Cardiac fibroblast (primary cell): ENCODE measurements around the gene NHSL2.
A peak's percentile ranks its signal among the peaks of the same experiment; 100 is the strongest.

Experiments
- DNase-seq, 2 donors: peaks; one replicate each; pipeline versions ENCODE4 v3.0.0 to v3.0.0-alpha.2; 2010; ENCODE audit warnings: low read depth in 2 of 2
- H3K4me3 ChIP-seq, 2 donors: replicated peaks in 1 of 2; 1 replicate in 1 of 2; 2 replicates in 1 of 2; pipeline ENCODE4 v1.5.1; 2011; ENCODE audit warnings: low read depth in 2 of 2, low read length in 2 of 2, mild to moderate bottlenecking in 2 of 2, moderate library complexity in 1 of 2
- TF ChIP-seq, protein P1 (sequence below): IDR thresholded peaks from one replicate; pipeline ENCODE4 v1.5.1; 2011; ENCODE audit warnings: low read depth, mild to moderate bottlenecking, low read length, inconsistent platforms

NHSL2 gene

DNA sequence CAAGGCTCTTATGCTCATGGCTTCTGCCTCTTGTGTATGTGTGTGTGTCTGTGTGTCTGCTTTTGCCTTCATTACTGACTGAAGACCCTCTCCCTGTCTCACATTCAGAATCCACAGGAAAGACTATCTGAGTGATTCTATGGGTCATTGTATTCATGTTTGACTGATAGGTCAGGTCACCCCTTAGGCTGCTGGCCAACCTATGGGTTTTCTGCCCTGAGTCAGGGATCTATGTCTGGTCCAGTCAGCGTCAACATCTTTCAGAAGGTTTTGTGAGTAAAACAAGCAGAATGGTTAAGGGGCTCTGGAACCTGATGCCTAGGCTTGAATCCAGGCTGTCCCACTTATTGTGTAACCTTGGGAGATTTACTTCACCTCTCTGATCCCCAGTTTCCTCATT, 30.5 kb downstream of the NHSL2 start:
- TF ChIP-seq, protein P1, sequence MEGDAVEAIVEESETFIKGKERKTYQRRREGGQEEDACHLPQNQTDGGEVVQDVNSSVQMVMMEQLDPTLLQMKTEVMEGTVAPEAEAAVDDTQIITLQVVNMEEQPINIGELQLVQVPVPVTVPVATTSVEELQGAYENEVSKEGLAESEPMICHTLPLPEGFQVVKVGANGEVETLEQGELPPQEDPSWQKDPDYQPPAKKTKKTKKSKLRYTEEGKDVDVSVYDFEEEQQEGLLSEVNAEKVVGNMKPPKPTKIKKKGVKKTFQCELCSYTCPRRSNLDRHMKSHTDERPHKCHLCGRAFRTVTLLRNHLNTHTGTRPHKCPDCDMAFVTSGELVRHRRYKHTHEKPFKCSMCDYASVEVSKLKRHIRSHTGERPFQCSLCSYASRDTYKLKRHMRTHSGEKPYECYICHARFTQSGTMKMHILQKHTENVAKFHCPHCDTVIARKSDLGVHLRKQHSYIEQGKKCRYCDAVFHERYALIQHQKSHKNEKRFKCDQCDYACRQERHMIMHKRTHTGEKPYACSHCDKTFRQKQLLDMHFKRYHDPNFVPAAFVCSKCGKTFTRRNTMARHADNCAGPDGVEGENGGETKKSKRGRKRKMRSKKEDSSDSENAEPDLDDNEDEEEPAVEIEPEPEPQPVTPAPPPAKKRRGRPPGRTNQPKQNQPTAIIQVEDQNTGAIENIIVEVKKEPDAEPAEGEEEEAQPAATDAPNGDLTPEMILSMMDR: no peak
- no peak for DNase-seq

DNA sequence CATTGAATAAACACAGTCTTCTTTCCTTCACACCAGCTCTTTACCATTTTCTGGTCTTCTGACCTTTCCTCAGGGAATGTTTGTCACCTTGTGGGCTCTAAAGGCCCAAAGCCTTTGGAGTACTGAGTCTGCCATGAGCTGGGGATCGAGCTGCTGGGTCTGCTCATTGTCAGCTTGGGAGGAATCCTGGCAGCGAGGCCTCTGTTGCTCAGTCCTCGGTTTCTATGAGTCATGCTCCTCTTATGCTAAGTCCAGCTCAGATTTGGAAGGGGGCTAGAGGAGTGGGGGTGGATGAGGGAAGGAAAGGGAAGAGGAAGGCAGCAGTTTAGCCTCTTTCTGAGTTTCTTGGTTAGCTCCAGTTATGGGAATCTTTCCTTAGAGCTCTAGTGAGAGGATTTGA, 31.1 kb downstream of the NHSL2 start:
- H3K4me3 ChIP-seq: no peak overlapping the region
- peak; percentile 59 to 76 for DNase-seq
- TF ChIP-seq, protein P1: no peak

More for the DNA sequence above, 30.5 kb downstream of the NHSL2 start:
- H3K4me3 ChIP-seq: no peak overlapping the region

DNA sequence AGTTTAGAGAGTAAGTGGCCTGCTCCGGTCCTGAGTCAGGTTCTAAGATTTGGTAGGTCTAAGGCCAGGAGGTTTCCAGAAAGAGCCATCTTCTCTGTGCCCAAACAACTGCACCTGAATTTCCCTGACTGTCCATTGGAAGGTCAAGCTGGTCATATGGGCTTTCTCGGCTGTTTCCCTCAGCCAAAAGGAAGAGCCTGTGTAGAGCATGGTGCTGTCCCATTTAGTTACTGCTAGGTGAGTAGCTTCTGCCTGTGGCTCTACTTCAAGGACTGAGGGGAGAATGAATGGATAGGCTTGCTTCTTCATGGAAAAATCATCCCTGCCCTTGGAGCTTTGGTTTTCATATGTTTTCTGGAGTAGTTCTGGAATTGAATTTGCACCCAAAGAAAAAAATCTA, 33.7 kb downstream of the NHSL2 start:
- no peak overlapping the region for H3K4me3 ChIP-seq
- DNase-seq: no peak
- TF ChIP-seq, protein P1: no peak

DNA sequence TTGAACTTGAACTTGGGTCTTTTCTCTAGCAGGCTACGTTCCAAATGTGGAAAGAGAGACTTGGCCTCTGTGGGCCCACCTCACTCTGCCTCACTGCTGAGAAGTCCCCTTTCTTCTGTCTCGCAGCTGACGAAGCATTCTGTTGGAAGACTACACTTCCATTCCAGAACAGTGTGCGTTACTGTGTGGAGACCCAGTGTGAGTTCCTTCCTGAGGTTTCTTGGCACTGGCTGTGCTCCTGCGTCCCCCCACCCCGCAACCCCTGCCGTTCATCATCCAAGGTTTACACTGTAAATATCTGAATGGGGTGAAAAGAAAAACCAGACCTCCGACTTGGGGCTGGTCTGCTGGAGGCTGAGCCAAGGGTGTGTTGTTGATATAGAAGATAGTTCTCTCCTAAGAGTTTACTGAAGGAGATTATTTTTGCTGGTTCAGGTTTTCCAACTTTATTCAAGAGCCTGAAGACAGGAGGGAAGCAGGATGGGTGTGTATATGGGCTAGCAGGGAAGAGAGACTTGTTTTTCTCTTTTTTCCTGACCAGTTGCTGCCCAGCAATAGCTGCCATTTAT, 34.7 kb downstream of the NHSL2 start:
- no peak overlapping the region for H3K4me3 ChIP-seq
- no peak for DNase-seq
- TF ChIP-seq, protein P1: no peak

DNA sequence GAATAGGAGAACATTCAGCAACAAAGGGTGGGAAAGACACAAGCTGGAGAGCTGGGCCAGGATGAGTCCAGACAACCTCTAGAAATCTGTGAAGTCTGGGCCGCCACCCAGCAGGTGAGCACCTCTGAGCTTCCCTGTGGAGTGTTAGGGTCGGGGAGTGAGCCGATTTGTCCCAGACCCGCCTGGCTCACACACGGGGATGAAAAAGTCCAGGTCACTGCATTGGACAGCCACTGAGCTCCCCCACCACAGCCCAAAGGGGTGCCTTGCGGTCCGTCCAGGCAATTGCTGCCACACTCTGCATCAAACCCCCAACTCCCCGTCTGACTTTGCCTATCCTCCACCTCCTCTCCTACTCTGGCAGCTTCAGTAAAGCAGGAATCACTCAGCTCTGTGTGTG, 38.7 kb downstream of the NHSL2 start:
- TF ChIP-seq, protein P1: no peak
- no peak for DNase-seq
- H3K4me3 ChIP-seq: no peak overlapping the region

DNA sequence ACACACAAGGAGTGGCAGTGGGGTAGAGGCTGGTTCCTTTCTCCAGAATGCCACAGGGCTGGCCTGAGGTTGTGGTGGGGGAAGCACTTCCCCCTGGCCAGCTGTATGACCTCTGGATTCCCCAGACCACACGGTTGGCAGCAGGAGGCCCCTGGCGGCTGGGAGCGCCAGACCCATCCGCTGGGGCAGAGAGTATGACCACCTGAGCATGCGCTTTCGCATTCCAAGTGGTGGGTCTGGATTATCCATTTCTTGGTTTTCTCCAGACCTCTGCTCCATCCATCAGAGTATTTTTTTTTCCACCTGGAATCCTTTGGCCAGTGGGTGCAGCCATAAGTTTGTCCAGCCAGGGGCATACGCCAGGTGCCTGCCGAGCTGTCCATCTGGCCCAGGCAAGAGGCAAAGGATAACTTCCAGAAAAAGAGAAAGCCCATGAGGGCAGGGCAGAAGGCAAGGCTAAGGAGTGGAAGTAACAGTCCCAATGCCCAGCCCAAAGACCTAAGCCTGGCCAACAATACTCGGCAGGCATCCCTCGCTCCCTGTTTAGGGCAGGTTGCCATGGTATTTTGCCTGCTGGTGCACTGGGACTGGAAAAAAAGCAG, 39.3 kb downstream of the NHSL2 start:
- no peak for DNase-seq
- no peak overlapping the region for H3K4me3 ChIP-seq
- TF ChIP-seq, protein P1: no peak

DNA sequence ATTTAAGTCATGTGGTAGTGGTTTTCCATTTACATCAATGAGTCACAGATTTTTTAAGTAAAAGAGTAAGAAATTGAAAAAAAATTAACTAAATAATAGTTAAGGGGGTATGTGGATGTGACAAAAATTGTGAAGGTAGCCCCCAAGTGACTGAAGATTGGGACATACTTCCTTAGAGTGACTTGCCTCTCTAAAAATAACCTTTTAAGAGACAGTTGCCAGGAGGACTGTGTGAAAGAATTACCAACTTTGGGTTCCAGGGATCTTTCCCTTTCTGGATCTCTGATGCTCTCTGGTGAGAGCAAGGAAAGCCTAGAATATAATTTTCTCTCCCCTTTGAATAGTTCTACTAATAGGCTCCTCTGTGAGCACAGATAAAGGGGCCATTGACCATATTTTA, 42.7 kb downstream of the NHSL2 start:
- TF ChIP-seq, protein P1: no peak
- no peak for DNase-seq
- H3K4me3 ChIP-seq: no peak overlapping the region
